ENCODE measurements around the gene MTX2. TPM values are rescaled to one million over a fixed set of nuclear protein-coding genes. Genes with fewer than 3 reads are reported as not detected.

Gene MTX2
- total and polyA plus RNA-seq, 2 experiments from 2014 or later: 38.6 to 54.8 TPM

GRCh38 chr2:176291809-176292283 is 22.6 kb downstream of the MTX2 start:
- Histone ChIP-seq H3K79me2 (peaks cover 75% of the 10 kb centered on the region), H3K36me3 (replicated peaks; ENCODE audit: insufficient read depth, low read depth) (no peaks in the 10 kb centered on the region), H3K9me2 (replicated peaks; ENCODE audit: insufficient read depth) (no peaks in the 10 kb centered on the region), H3K9me3 (ENCODE audit: low read depth) (no peaks in the 10 kb centered on the region), H4K20me1 (ENCODE audit: insufficient read depth, poor library complexity, severe bottlenecking) (peaks cover 45% of the 10 kb centered on the region), H3K4me2 (no peak overlapping the region), H3K4me1 (ENCODE audit: insufficient read depth) (no peaks in the 10 kb centered on the region), H3K27me3 (no peaks in the 10 kb centered on the region), H3K27ac (no peak overlapping the region), H3K4me3 (no peak overlapping the region), H2AFZ (no peak overlapping the region)
- no peak for TF ChIP-seq EZH2 (IDR thresholded peaks at IDR 0.05; ENCODE audit: borderline replicate concordance)
- TF ChIP-seq EZH2phosphoT487 (IDR thresholded peaks at IDR 0.05; ENCODE audit: low read depth, severe bottlenecking, unreplicated experiment): no peak
- TF ChIP-seq CTCF (IDR thresholded peaks at IDR 0.05; ENCODE audit: poor library complexity): no peak
- no peak for DNase-seq (ENCODE audit: low spot score)

- peaks cover 45% of the 10 kb centered on the region for H4K20me1 ChIP-seq (ENCODE audit: insufficient read depth, poor library complexity, severe bottlenecking)
- H3K9me3 ChIP-seq (ENCODE audit: low read depth): no peaks in the 10 kb centered on the region
- H3K27me3 ChIP-seq: no peaks in the 10 kb centered on the region
- WGBS (ENCODE audit: low lambda C conversion rate, missing lambda C conversion rate): 90% methylated on average over 2 of the region's 2 CpGs
- H3K27ac ChIP-seq: no peak overlapping the region
- no peak overlapping the region for H3K4me3 ChIP-seq
- H3K4me2 ChIP-seq: no peak overlapping the region
- no peaks in the 10 kb centered on the region for H3K36me3 ChIP-seq (replicated peaks; ENCODE audit: insufficient read depth, low read depth)
- TF ChIP-seq EZH2phosphoT487 (IDR thresholded peaks at IDR 0.05; ENCODE audit: low read depth, severe bottlenecking, unreplicated experiment) (no peak), CTCF (IDR thresholded peaks at IDR 0.05; ENCODE audit: poor library complexity) (no peak), EZH2 (IDR thresholded peaks at IDR 0.05; ENCODE audit: borderline replicate concordance) (no peak)
- H3K9me2 ChIP-seq (replicated peaks; ENCODE audit: insufficient read depth): no peaks in the 10 kb centered on the region
- no peaks in the 10 kb centered on the region for H3K4me1 ChIP-seq (ENCODE audit: insufficient read depth)
- no peak for DNase-seq (ENCODE audit: low spot score)
- peaks cover 67% of the 10 kb centered on the region for H3K79me2 ChIP-seq
- no peak overlapping the region for H2AFZ ChIP-seq
These were observed 23.4 kb downstream of the MTX2 start for GRCh38 chr2:176292608-176293007.

GRCh38 chr2:176293334-176293733 is 24.1 kb downstream of the MTX2 start:
- no peak overlapping the region for H2AFZ ChIP-seq
- no peaks in the 10 kb centered on the region for H3K9me3 ChIP-seq (ENCODE audit: low read depth)
- H3K9me2 ChIP-seq (replicated peaks; ENCODE audit: insufficient read depth): no peaks in the 10 kb centered on the region
- no peak overlapping the region for H3K4me3 ChIP-seq
- DNase-seq (ENCODE audit: low spot score): no peak
- H3K4me2 ChIP-seq: no peak overlapping the region
- no peaks in the 10 kb centered on the region for H3K4me1 ChIP-seq (ENCODE audit: insufficient read depth)
- peaks cover 40% of the 10 kb centered on the region for H4K20me1 ChIP-seq (ENCODE audit: insufficient read depth, poor library complexity, severe bottlenecking)
- WGBS (ENCODE audit: low lambda C conversion rate, missing lambda C conversion rate): 78% methylated on average over 3 of the region's 3 CpGs
- peaks cover 60% of the 10 kb centered on the region for H3K79me2 ChIP-seq
- H3K36me3 ChIP-seq (replicated peaks; ENCODE audit: insufficient read depth, low read depth): no peaks in the 10 kb centered on the region
- no peak overlapping the region for H3K27ac ChIP-seq
- TF ChIP-seq CTCF (IDR thresholded peaks at IDR 0.05; ENCODE audit: poor library complexity) (no peak), EZH2phosphoT487 (IDR thresholded peaks at IDR 0.05; ENCODE audit: low read depth, severe bottlenecking, unreplicated experiment) (no peak), EZH2 (IDR thresholded peaks at IDR 0.05; ENCODE audit: borderline replicate concordance) (no peak)
- no peaks in the 10 kb centered on the region for H3K27me3 ChIP-seq

- peak; percentile 5 for DNase-seq (ENCODE audit: low spot score)
- no peaks in the 10 kb centered on the region for H3K36me3 ChIP-seq (replicated peaks; ENCODE audit: insufficient read depth, low read depth)
- H3K79me2 ChIP-seq: peaks cover 26% of the 10 kb centered on the region
- no peaks in the 10 kb centered on the region for H3K4me1 ChIP-seq (ENCODE audit: insufficient read depth)
- H3K4me3 ChIP-seq: no peak overlapping the region
- no peak overlapping the region for H2AFZ ChIP-seq
- no peaks in the 10 kb centered on the region for H3K9me2 ChIP-seq (replicated peaks; ENCODE audit: insufficient read depth)
- no peak for TF ChIP-seq EZH2 (IDR thresholded peaks at IDR 0.05; ENCODE audit: borderline replicate concordance)
- TF ChIP-seq EZH2phosphoT487 (IDR thresholded peaks at IDR 0.05; ENCODE audit: low read depth, severe bottlenecking, unreplicated experiment): no peak
- no peak for TF ChIP-seq CTCF (IDR thresholded peaks at IDR 0.05; ENCODE audit: poor library complexity)
- H3K4me2 ChIP-seq: no peak overlapping the region
- peaks cover 16% of the 10 kb centered on the region for H4K20me1 ChIP-seq (ENCODE audit: insufficient read depth, poor library complexity, severe bottlenecking)
- no peak overlapping the region for H3K27ac ChIP-seq
- WGBS (ENCODE audit: low lambda C conversion rate, missing lambda C conversion rate): 52% methylated on average over 3 of the region's 3 CpGs
- no peaks in the 10 kb centered on the region for H3K27me3 ChIP-seq
- no peaks in the 10 kb centered on the region for H3K9me3 ChIP-seq (ENCODE audit: low read depth)
These were observed 27.8 kb downstream of the MTX2 start for GRCh38 chr2:176297067-176297466.

All from hepatocyte (in vitro differentiated cells).